Right lobe of liver (tissue), 6 donors: ENCODE results near the gene GATA2. TPM values are rescaled to one million over a fixed set of nuclear protein-coding genes. Genes with fewer than 3 reads are reported as not detected.

ENCODE experiments used
- ATAC-seq, 4 donors: fragments of 200-7000 bp; cut with Tn5 transposase; one replicate each; pipeline ENCODE4 v1.9.1; 2020; ENCODE audit warnings: mild to moderate bottlenecking in 4 of 4, moderate library complexity in 4 of 4
- DNase-seq, 3 donors: peaks; one replicate each; pipeline ENCODE4 v3.0.0-alpha.2; 2020
- H3K27ac ChIP-seq, 3 donors: fragments of 200-600 bp; one replicate each; pipeline ENCODE4 v1.8.0; 2022
- H3K27me3 ChIP-seq, 2 donors: fragments of 200-600 bp; one replicate each; pipeline ENCODE4 v1.8.0; 2022
- H3K36me3 ChIP-seq, 4 donors: fragments of 200-600 bp; sonication (generic) in 1 of 4; one replicate each; pipeline versions ENCODE4 v1.5.1 to v1.8.0; 2017 to 2022; ENCODE audit warnings: control low read depth in 1 of 4
- H3K4me1 ChIP-seq, 4 donors: fragments of 200-600 bp; sonication (generic) in 1 of 4; one replicate each; pipeline versions ENCODE4 v1.5.1 to v1.8.0; 2017 to 2022; ENCODE audit warnings: control low read depth in 1 of 4
- H3K4me3 ChIP-seq, 3 donors: fragments of 200-600 bp; one replicate each; pipeline ENCODE4 v1.8.0; 2022
- H3K9me3 ChIP-seq, 4 donors: fragments of 200-600 bp; sonication (generic) in 1 of 4; one replicate each; pipeline versions ENCODE4 v1.5.1 to v1.8.0; 2017 to 2022; ENCODE audit warnings: control low read depth in 1 of 4
- POLR2A ChIP-seq: fragments of 450-650 bp; IDR thresholded peaks from one replicate; pipeline ENCODE4 v1.6.1; 2017; ENCODE audit warnings: antibody characterized with exemption, mild to moderate bottlenecking
- WGBS: methylation state at CpG from one replicate; pipeline ENCODE4 v1.1.6; 2018; ENCODE audit warnings: low coverage, low lambda C conversion rate; ENCODE audit not compliant: insufficient coverage; ENCODE audit errors: missing lambda C conversion rate; 5-methylcytosine and 5-hydroxymethylcytosine counted together
- intact Hi-C, 2 donors: fragments of 100-400 bp; cut with DNase I; formaldehyde crosslinking; loops; one replicate each; pipeline versions ENCODE4 v1.11.2 to v1.14.1; 2022
- total RNA-seq, 6 experiments: library from RNA; depleted of rRNA in 2 of 6; stranded (reverse); fragments of >200 nt in 2 of 6; fragmentation: NEBNext Ultra II Directional in 3 of 6; extraction: Animal tissue kit (Norgen Biotek cat#: 25700) in 3 of 6; gene quantifications; one replicate each; pipeline versions ENCODE4 v1.1.0 to v1.2.4, GENCODE V29; 2016 to 2023
- TF ChIP-seq, protein P1 (sequence below), 4 donors: fragments of 200-600 bp in 3 of 4; fragments of 450-650 bp in 1 of 4; IDR thresholded peaks; one replicate each; pipeline versions ENCODE4 v1.5.1 to v1.8.0; 2016 to 2022; ENCODE audit warnings: antibody characterized with exemption in 4 of 4, mild to moderate bottlenecking in 2 of 4
- donor health status: DM: no; HTN: yes; CAD: no.
- donor health status: DM: no; HTN: no; CAD: no.
- donor health status: DM: no; HTN: no; CAD: no.
- donor health status: DM: no; HTN: yes; CAD: no.
- donor health status: DM: no; HTN: yes; CAD: no.

GATA2 gene
- total RNA-seq, 6 experiments from 2014 or later, result 0.60 to 1.3 (median 0.76) TPM

GRCh38 chr3:128518587-128519490 lies 25.8 kb upstream of the GATA2 start:
- H3K27me3 ChIP-seq, result no peaks in the 10 kb centered on the region
- intact Hi-C loops, result no loop called here
- no peaks in the 10 kb centered on the region for H3K4me1 ChIP-seq
- DNase-seq, result no peak
- no peak overlapping the region for H3K4me3 ChIP-seq
- no peaks in the 10 kb centered on the region for H3K36me3 ChIP-seq
- peaks cover 0 to 1% (median 0%) of the 10 kb centered on the region in 4 donors for H3K9me3 ChIP-seq
- no peak overlapping the region for H3K27ac ChIP-seq
- 79% methylated on average over 4 of the region's 12 CpGs for WGBS
- TF ChIP-seq, protein P1, sequence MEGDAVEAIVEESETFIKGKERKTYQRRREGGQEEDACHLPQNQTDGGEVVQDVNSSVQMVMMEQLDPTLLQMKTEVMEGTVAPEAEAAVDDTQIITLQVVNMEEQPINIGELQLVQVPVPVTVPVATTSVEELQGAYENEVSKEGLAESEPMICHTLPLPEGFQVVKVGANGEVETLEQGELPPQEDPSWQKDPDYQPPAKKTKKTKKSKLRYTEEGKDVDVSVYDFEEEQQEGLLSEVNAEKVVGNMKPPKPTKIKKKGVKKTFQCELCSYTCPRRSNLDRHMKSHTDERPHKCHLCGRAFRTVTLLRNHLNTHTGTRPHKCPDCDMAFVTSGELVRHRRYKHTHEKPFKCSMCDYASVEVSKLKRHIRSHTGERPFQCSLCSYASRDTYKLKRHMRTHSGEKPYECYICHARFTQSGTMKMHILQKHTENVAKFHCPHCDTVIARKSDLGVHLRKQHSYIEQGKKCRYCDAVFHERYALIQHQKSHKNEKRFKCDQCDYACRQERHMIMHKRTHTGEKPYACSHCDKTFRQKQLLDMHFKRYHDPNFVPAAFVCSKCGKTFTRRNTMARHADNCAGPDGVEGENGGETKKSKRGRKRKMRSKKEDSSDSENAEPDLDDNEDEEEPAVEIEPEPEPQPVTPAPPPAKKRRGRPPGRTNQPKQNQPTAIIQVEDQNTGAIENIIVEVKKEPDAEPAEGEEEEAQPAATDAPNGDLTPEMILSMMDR (IDR thresholded peaks at IDR 0.05), result no peak
- ATAC-seq, result no peak

DNA sequence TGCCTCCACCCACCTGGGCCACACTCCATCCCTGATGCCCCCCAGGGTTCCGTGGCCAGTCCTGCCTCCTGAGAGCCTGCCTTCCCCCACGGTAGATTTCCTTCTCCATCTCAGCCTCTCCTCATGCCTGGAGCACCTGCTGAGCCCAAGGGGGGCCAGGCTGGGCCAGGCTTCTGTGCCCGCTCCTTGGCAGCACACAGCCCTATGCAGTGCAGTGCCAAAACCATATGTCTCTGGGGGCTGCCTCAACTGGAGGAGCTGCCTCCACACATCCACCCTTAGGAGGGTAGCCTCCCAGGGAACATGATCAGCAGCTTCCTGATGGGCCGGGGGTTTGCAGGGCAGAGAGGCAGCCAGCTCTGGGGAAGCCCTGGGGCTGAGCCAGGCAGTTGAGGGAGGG lies 24.6 kb upstream of the GATA2 start:
- no peaks in the 10 kb centered on the region for H3K4me1 ChIP-seq
- 47% methylated on average over 2 of the region's 4 CpGs for WGBS
- DNase-seq (no peak), ATAC-seq (peak in 1 of 4 donors; percentile 29)
- TF ChIP-seq, protein P1 (IDR thresholded peaks at IDR 0.05), result no peak
- no peak for TF ChIP-seq POLR2A
- H3K27me3 ChIP-seq, result no peaks in the 10 kb centered on the region
- intact Hi-C loops, result no loop called here
- H3K36me3 ChIP-seq, result no peaks in the 10 kb centered on the region
- no peak overlapping the region for H3K4me3 ChIP-seq
- no peak overlapping the region for H3K27ac ChIP-seq
- H3K9me3 ChIP-seq, result peaks cover 0 to 3% (median 0%) of the 10 kb centered on the region in 4 donors

- intact Hi-C loops, result no loop called here
- TF ChIP-seq, protein P1 (IDR thresholded peaks at IDR 0.05), result no peak
- no peak for TF ChIP-seq POLR2A
- Histone ChIP-seq H3K36me3 (no peaks in the 10 kb centered on the region), H3K4me3 (no peak overlapping the region), H3K27me3 (no peaks in the 10 kb centered on the region), H3K27ac (no peak overlapping the region), H3K4me1 (no peaks in the 10 kb centered on the region), H3K9me3 (peaks cover 0 to 3% (median 0%) of the 10 kb centered on the region in 4 donors)
- DNase-seq, result no peak
- no peak for ATAC-seq
- WGBS, result 87% methylated on average over 1 of the region's 1 CpG
Observed at GRCh38 chr3:128515967-128516366, 23.0 kb upstream of the GATA2 start.

GRCh38 chr3:128508852-128509251 lies 15.9 kb upstream of the GATA2 start:
- Histone ChIP-seq H3K36me3 (no peaks in the 10 kb centered on the region), H3K9me3 (peaks cover 0 to 2% (median 0%) of the 10 kb centered on the region in 4 donors), H3K27ac (no peak overlapping the region), H3K4me3 (no peak overlapping the region), H3K4me1 (no peaks in the 10 kb centered on the region), H3K27me3 (no peaks in the 10 kb centered on the region)
- WGBS, result 67% methylated on average over 3 of the region's 5 CpGs
- ATAC-seq (no peak), DNase-seq (peak in 1 of 3 donors; percentile 28)
- no peak for TF ChIP-seq POLR2A
- TF ChIP-seq, protein P1 (IDR thresholded peaks at IDR 0.05), result no peak
- intact Hi-C loops, result no loop called here
